Measurements from ENCODE around the gene CDK11B.
"Not testable (repeated sequence)": the region's sequence is repeated elsewhere in the genome, so short reads cannot be mapped to it uniquely, and the experiment has no call there.

Gene CDK11B

GRCh38 chr1:1647567-1648241 lies 11.1 kb downstream of the CDK11B start:
- not testable (repeated sequence) for DNase-seq

- DNase-seq = not testable (repeated sequence)
Observed at GRCh38 chr1:1646326-1646725, 12.5 kb downstream of the CDK11B start.

DNA sequence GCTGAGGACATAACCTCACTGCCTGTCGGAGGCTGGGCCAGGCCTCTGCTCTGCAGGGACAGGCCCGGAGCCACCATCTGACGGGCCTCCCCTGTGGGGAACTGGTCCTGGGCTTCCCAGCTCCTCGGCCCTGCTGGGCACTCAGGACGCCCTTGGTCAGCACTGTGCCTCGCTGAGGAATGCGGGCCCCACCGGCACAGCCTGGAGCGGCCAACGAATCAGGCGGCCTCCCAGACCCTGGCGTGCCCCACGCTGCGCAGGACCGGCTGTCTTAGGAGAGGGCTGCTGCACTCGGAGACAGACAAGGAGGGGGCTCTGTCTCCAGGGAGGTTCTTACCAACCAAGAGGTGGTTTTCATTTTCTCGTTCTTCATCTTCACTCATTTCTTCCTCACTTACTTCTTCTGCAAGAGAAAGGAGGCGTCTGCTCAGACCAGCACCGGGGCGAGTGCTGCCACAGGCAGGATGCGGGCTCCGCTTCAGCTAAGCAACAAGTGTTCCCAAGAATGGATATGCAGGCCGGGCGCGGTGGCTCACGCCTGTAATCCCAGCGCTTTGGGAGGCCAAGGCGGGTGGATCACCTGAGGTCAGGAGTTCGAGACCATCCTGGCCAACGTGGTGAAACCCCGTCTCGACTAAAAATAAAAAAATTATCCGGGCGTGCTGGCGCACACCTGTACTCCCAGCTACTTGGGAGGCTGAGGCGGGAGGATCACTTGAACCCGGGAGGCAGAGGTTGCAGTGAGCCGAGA lies 17.9 kb downstream of the CDK11B start:
- not testable (repeated sequence) for DNase-seq

DNA sequence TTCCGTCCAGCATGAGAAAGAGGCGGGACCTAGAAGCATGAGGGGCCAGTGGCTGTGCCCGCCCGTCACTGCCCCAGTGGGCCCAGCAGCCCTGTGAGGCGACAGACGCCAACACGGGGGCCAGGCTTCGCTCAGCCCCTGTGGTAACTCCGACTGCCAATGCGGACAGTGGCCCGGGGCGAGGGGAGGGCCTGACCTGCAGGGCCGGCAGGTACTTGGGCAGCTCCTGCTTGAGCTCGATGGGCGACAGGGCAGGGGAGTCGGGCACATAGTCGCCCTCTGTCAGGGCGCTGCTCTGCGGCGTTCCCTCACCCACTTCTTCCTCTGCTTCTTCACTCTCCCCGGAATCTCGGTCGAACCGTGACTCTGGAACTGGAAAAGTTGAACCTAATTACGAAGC lies 18.7 kb downstream of the CDK11B start:
- DNase-seq = not testable (repeated sequence)

DNA sequence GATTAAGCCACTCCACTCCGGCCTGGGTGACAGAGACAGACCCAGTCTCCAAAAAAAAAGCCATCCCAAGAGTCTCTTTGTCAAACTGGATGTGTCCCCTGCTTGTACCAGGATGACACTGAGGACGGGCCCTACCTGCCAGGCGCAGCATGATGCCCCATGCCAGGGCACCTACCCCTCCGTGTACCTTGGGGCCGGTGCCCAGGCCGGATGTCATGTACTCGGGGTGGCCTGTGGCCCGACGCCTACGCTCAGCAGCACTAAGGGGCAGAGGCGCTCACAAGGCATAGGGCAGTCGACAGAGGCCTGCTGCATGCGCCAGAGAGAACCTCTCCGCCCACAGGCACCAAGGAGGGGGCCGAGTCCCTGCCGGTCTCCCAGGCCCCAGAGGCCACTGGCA lies 19.4 kb downstream of the CDK11B start:
- not testable (repeated sequence) for DNase-seq

DNA sequence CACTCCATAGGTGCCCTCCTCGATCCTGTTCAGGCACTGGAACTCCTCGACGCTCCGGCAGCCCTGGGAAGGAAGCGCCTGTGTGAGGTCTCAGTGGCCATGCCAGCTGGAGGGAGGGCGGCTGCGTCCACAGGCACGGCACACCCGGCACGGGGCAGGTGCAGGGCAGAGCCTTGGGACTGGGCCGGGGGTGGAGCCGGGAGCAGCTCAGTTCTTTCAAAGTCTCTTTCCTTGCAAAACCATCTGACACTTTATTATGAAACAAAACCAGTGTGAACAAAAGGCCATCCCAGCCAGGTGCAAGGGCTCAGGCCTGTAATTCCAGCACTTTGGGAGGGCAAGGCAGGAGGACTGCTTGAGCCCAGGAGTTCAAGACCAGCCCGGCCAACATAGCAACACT lies 20.3 kb downstream of the CDK11B start:
- not testable (repeated sequence) for DNase-seq

- DNase-seq = not testable (repeated sequence)
Observed at GRCh38 chr1:1637479-1637875, 21.3 kb downstream of the CDK11B start.

DNA sequence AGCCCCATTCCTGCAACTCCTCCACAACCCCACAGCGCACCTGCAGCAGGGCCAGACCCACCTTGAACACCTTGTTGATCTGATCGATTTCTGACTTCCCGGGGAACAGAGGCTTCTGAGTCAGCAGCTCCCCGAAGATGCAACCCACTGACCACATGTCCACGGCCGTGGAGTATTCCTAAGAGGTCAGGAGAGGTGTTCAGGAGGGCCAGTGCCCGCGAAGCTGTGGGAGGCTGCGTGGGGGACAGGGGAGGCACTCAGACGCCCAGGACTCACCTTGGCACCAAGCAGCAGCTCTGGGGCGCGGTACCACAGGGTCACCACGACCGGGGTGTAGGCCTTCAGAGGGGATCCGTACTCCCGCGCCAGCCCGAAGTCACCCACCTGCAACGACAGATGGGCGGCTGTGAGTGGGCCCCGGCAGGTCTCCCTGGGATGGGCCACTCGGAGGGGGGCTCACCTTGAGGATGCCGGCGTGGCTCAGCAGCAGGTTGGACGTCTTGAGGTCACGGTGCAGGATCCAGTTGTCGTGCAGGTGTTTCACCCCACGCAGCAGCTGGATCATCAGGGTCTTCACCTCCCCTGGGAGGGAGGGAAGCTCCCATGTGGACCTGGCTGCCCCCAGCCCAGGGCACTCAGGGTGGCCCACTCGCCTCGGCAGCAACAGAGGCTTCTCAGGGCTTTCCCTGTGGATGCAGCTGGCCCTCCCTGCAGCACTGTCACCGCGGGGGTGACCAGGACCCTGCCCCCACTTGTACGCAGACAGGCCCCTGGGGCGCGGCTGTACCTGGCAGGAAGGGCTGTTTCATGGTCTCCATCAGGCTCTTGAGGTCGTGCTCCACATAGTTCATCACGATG lies 22.0 kb downstream of the CDK11B start:
- DNase-seq = not testable (repeated sequence)

DNA sequence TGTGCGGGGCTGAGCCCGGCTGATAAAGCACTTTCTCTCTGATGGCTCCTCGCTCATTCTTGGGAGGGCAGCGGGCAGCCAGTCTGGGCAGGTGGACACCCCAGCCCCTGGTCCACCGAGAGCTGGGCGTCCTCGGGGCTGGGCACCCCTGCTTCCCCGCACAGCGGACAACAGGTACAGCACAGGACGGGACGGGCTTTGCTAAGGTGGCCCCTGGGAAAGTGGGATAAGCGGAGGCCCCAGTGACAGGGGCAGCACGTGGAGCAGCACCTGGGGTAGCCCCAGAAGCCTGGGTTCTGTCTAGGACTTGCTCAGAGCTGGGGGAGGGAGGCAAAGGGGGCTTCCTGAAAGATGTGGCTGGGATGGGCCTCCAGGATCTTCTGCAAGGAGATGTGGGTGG lies 24.2 kb downstream of the CDK11B start:
- not testable (repeated sequence) for DNase-seq

DNA sequence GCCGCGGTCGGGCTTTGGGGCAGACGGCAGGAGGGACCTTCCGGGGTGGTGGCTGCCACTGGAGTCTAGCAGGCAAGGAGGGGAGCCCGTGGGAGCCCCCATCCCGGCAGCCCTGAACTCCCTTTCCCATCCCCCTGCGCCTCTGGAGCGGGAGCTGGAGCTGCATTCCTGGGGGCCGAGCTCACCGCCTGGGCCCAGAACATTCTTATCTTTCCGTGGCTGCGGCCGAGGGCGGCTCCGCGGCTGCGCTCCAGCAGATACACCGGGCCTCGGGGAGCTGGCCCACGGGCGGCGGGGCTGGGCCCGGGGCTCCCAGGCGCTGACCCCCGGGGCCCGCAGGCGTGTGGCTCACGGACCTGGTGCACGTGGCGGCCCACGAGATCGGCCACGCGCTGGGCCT lies 25.4 kb downstream of the CDK11B start:
- not testable (repeated sequence) for DNase-seq

- no peak for DNase-seq
Observed at GRCh38 chr1:1631782-1632420, 26.9 kb downstream of the CDK11B start, which contains the start of gene MMP23B. Gene MMP23B, plus strand, starts transcription at chr1:1632173. Its CDS starts 46 bp downstream, at chr1:1632219.

GRCh38 chr1:1630965-1631781 lies 27.6 kb downstream of the CDK11B start:
- no peak for DNase-seq

- DNase-seq = peak; percentile 24
Observed at GRCh38 chr1:1630191-1630964, 28.4 kb downstream of the CDK11B start.

- DNase-seq = no peak
Observed at GRCh38 chr1:1629430-1630190, 29.2 kb downstream of the CDK11B start.

GRCh38 chr1:1628754-1629429 lies 29.9 kb downstream of the CDK11B start:
- DNase-seq = no peak

GRCh38 chr1:1627829-1628753 lies 30.7 kb downstream of the CDK11B start:
- no peak for DNase-seq

DNA sequence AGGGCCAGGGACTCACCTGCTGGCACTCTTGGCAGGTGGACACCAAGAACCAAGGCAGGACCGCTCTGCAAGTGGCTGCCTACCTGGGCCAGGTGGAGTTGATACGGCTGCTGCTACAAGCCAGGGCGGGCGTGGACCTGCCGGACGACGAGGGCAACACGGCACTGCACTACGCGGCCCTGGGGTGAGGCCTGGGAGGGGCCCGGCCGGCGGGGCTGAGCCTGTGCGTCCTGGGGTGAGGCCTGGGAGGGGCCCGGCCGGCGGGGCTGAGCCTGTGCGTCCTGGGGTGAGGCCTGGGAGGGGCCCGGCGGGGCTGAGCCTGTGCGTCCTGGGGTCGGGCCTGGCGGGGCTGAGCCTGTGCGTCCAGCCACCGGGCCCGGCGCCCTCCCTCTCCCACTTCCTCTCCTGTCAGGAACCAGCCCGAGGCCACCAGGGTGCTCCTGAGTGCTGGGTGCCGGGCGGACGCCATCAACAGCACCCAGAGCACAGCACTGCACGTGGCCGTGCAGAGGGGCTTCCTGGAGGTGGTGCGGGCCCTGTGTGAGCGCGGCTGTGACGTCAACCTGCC lies 31.5 kb downstream of the CDK11B start:
- no peak for DNase-seq

Data from NCI-H187 treated with DMSO at 0.1 percent for 48 hours (cell line).